ENCODE measurements around the gene CHST5. TPM values are rescaled to one million over a fixed set of nuclear protein-coding genes. Genes with fewer than 3 reads are reported as not detected.

CHST5 gene
- total and polyA plus RNA-seq, 2 of the 13 experiments (the other 11 are each of a cell fraction or from before 2014, with no cell fraction given) = 0.05 TPM; not detected in 1

DNA sequence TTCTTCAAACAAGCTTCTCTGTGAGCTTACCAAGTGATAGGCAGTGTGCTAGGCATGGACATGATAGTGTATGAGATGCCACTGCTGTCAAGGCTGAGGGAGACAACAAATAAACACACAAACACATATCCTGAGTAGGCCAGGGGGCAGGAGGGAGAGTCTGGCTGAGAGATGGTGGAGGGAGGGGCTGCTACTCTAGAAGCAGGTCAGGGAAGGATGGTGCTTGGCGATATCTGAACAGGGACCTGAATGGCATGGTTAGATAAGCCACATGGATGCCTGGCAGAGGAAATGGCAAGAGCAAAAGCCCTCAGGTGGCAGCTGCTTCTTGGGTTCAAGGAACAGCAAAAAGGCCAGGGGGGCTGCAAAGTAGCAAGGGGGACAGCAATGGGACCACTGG lies 32.1 kb downstream of the CHST5 start:
- BruUV-seq (replicated peaks) = no TSS peak
- no peak overlapping the region for H3K27ac ChIP-seq (ENCODE audit: extremely low read length, insufficient read depth, low read length)
- DNase-seq (ENCODE audit: low spot score) = no peak
- intact Hi-C loops (cut with micrococcal nuclease; ENCODE audit: unreplicated experiment) (loop anchor here (1.0 kb wide), 1 partner anchor 14 kb away; no protein-coding TSS in a partner anchor), in situ Hi-C loops (cut with HindIII; ENCODE audit: extremely low pct_ligation_motif_present, low pct_unique_long_range_greater_than_20kb) (no loop called here)
- FAIRE-seq = no peak
- ATAC-seq = no peak
- H3K79me2 ChIP-seq (ENCODE audit: insufficient read depth, low read length) = no peaks in the 10 kb centered on the region
- H4K20me1 ChIP-seq (ENCODE audit: insufficient read depth, low read length) = no peaks in the 10 kb centered on the region
- POLR2A ChIA-PET = interaction anchor here (0.6 to 1.4 kb wide), 3 partner anchors 9 to 14 kb away, joined by 3 to 4 read pairs (median 3); no protein-coding TSS in a partner anchor
- H3K4me1 ChIP-seq (ENCODE audit: insufficient read depth, low read length) = peaks cover 49% of the 10 kb centered on the region
- H3K4me3 ChIP-seq (replicated peaks in 1 of 3; ENCODE audit: insufficient read depth in 1 of 3, low read depth in 2 of 3, low read length in 3 of 3) = no peak overlapping the region
- CTCF ChIA-PET (ENCODE audit: low intra/inter-chr PET ratio, low total read pairs) = no interaction called here
- peaks cover 0 to 9% of the 10 kb centered on the region in 2 experiments; a peak in 3 of 5 replicates for H3K27me3 ChIP-seq (ENCODE audit: control insufficient read depth in 1 of 2, insufficient read depth in 2 of 2, low read length in 2 of 2)
- H3K9ac ChIP-seq (ENCODE audit: insufficient read depth, low read depth, low read length) = no peak overlapping the region
- TF ChIP-seq FOSL2 (CRISPR knock-in tag; IDR thresholded peaks at IDR 0.05) (no peak), HNF4G (IDR thresholded peaks at IDR 0.05; ENCODE audit: borderline replicate concordance, low read depth, low read length) (no peak), HNF4G (CRISPR knock-in tag; IDR thresholded peaks at IDR 0.05; ENCODE audit: borderline replicate concordance, low read depth) (no peak), ZNF354B (CRISPR knock-in tag; IDR thresholded peaks at IDR 0.05) (no peak), ZFP1 (CRISPR knock-in tag; IDR thresholded peaks at IDR 0.05) (no peak), ASH2L (IDR thresholded peaks at IDR 0.05; ENCODE audit: insufficient read length, low read depth, low read length) (no peak), ZNF563 (CRISPR knock-in tag; IDR thresholded peaks at IDR 0.05) (no peak)
- TF ChIP-seq, protein P1, sequence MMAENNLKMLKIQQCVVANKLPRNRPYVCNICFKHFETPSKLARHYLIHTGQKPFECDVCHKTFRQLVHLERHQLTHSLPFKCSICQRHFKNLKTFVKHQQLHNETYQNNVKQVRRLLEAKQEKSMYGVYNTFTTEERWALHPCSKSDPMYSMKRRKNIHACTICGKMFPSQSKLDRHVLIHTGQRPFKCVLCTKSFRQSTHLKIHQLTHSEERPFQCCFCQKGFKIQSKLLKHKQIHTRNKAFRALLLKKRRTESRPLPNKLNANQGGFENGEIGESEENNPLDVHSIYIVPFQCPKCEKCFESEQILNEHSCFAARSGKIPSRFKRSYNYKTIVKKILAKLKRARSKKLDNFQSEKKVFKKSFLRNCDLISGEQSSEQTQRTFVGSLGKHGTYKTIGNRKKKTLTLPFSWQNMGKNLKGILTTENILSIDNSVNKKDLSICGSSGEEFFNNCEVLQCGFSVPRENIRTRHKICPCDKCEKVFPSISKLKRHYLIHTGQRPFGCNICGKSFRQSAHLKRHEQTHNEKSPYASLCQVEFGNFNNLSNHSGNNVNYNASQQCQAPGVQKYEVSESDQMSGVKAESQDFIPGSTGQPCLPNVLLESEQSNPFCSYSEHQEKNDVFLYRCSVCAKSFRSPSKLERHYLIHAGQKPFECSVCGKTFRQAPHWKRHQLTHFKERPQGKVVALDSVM (CRISPR knock-in tag; IDR thresholded peaks at IDR 0.05) = no peak
- H3K36me3 ChIP-seq (replicated peaks in 1 of 2; ENCODE audit: control insufficient read depth in 1 of 2, insufficient read depth in 2 of 2, low read length in 2 of 2) = no peaks in the 10 kb centered on the region
- WGBS (ENCODE audit: low lambda C conversion rate) = 72% methylated on average over 1 of the region's 1 CpG
- no peaks in the 10 kb centered on the region for H3K9me3 ChIP-seq (ENCODE audit: low read length)
- no peak overlapping the region for H3K4me2 ChIP-seq (ENCODE audit: low read depth, low read length)
- H2AFZ ChIP-seq (ENCODE audit: low read length) = no peak overlapping the region

All from HepG2 (cell line).